Endothelial cell of umbilical vein (primary cell): ENCODE data around the gene FBXO24. TPM values are rescaled to one million over a fixed set of nuclear protein-coding genes. Genes with fewer than 3 reads are reported as not detected.

Experiments
- BruUV-seq: library from RNA; stranded (reverse); fragments of 400-500 nt; replicated peaks from 2 replicates; lab custom pipeline; 2021; lab: Mats Ljungman, UMichigan
- CTCF ChIA-PET: fragments of 300-600, 350-600 bp; sonication (Branson Sonifier 250); formaldehyde crosslinking; loops from one replicate; lab custom pipeline; 2021; ENCODE audit warnings: antibody characterized with exemption, inconsistent platforms; lab: Charles Lee
- POLR2A ChIA-PET: fragments of 300-600, 350-600 bp; sonication (Branson Sonifier 250); formaldehyde crosslinking; loops from one replicate; lab custom pipeline; 2021; ENCODE audit warnings: antibody characterized with exemption, inconsistent platforms; lab: Charles Lee
- DNase-seq: peaks from one replicate; pipeline ENCODE4 v3.0.0-alpha.2; 2011; ENCODE audit warnings: low read depth, low spot score
- FAIRE-seq: peaks from 2 replicates; lab custom pipeline; 2011; peaks lifted over from hg19 to GRCh38; lab: Jason Lieb, UNC
- H2AFZ ChIP-seq: 2 replicates; pipeline ENCODE4 v1.6.0; 2012; ENCODE audit warnings: low read depth, low read length, control low read depth, inconsistent platforms
- H3K27ac ChIP-seq: 2 replicates; pipeline ENCODE4 v1.5.1; 2011; ENCODE audit warnings: low read depth, mild to moderate bottlenecking, control low read depth, low read length, moderate library complexity; ENCODE audit not compliant: insufficient read depth
- H3K27me3 ChIP-seq, 2 experiments: 2 replicates each; pipeline versions ENCODE4 v1.6.0 to v1.6.1; 2011; ENCODE audit warnings: low read length in 2 of 2, mixed read lengths in 1 of 2; ENCODE audit not compliant: control insufficient read depth in 2 of 2, insufficient read depth in 2 of 2
- H3K36me3 ChIP-seq, 2 experiments: 2 replicates in 1 of 2; 3 replicates in 1 of 2; pipeline ENCODE4 v1.5.1; 2011; ENCODE audit warnings: low read length in 2 of 2, mild to moderate bottlenecking in 1 of 2, moderate library complexity in 1 of 2; ENCODE audit not compliant: control insufficient read depth in 2 of 2, insufficient read depth in 2 of 2; ENCODE audit errors: extremely low read depth in 1 of 2
- H3K4me1 ChIP-seq: 3 replicates; pipeline ENCODE4 v1.5.1; 2011; ENCODE audit warnings: mild to moderate bottlenecking, low read length; ENCODE audit not compliant: control insufficient read depth, insufficient read depth; ENCODE audit errors: extremely low read depth
- H3K4me2 ChIP-seq: 2 replicates; pipeline ENCODE4 v1.6.1; 2011; ENCODE audit warnings: low read length, control low read depth, mixed read lengths; ENCODE audit not compliant: insufficient read depth
- H3K4me3 ChIP-seq, 3 experiments: fragments of 200-600 bp in 1 of 3; sonication (generic), shearing (Covaris generic) in 1 of 3; replicated peaks in 1 of 3; 2 replicates each; pipeline ENCODE4 v1.5.1; 2011 to 2016; ENCODE audit warnings: control low read depth in 3 of 3, low read length in 3 of 3, mild to moderate bottlenecking in 2 of 3, inconsistent platforms in 1 of 3, low read depth in 1 of 3, moderate library complexity in 1 of 3; ENCODE audit not compliant: insufficient read depth in 1 of 3
- H3K79me2 ChIP-seq: 2 replicates; pipeline ENCODE4 v1.6.0; 2012; ENCODE audit warnings: low read length, inconsistent platforms; ENCODE audit not compliant: control insufficient read depth, insufficient read depth
- H3K9ac ChIP-seq: replicated peaks from 2 replicates; pipeline ENCODE3; 2011; ENCODE audit warnings: low read length, control low read depth; ENCODE audit not compliant: insufficient read depth; ENCODE audit errors: extremely low read depth
- H3K9me1 ChIP-seq: replicated peaks from 3 replicates; pipeline ENCODE4 v1.6.0; 2011; ENCODE audit warnings: mild to moderate bottlenecking, low read length; ENCODE audit not compliant: control insufficient read depth, insufficient read depth; ENCODE audit errors: extremely low read depth
- H3K9me3 ChIP-seq: replicated peaks from 2 replicates; pipeline ENCODE4 v1.5.1; 2012; ENCODE audit warnings: low read length, inconsistent platforms; ENCODE audit not compliant: control insufficient read depth, insufficient read depth
- H4K20me1 ChIP-seq: replicated peaks from 2 replicates; pipeline ENCODE3; 2011; ENCODE audit warnings: mild to moderate bottlenecking, low read length; ENCODE audit not compliant: control insufficient read depth, insufficient read depth; ENCODE audit errors: extremely low read depth
- CTCF ChIP-seq, 2 donors: IDR thresholded peaks; 1 replicate in 1 of 2; 2 replicates in 1 of 2; pipeline ENCODE4 v1.5.1; 2011; ENCODE audit warnings: low read length in 2 of 2, mild to moderate bottlenecking in 2 of 2, moderate library complexity in 2 of 2, control low read depth in 1 of 2, inconsistent platforms in 1 of 2, low read depth in 1 of 2; ENCODE audit not compliant: insufficient read depth in 1 of 2; ENCODE audit errors: extremely low read depth in 1 of 2
- EZH2 ChIP-seq: IDR thresholded peaks from 2 replicates; pipeline ENCODE4 v1.6.1; 2012; ENCODE audit warnings: borderline replicate concordance, low read depth, mild to moderate bottlenecking, moderate library complexity, low read length, inconsistent platforms; ENCODE audit not compliant: severe bottlenecking
- MAX ChIP-seq: IDR thresholded peaks from 2 replicates; pipeline ENCODE4 v1.6.1; 2011; ENCODE audit not compliant: insufficient read depth, insufficient read length
- POLR2A ChIP-seq: IDR thresholded peaks from 2 replicates; pipeline ENCODE4 v1.6.1; 2012; ENCODE audit warnings: low read depth, mild to moderate bottlenecking, control low read depth, low read length
- dilution Hi-C: fragments of 300-500 bp; cut with MboI; formaldehyde crosslinking; loops from one replicate; pipeline ENCODE4 v1.15.0; 2019; ENCODE audit warnings: low sequenced_read_pairs; ENCODE audit not compliant: extremely low pct_ligation_motif_present
- intact Hi-C: fragments of 100-400 bp; cut with micrococcal nuclease; formaldehyde crosslinking; loops from one replicate; pipeline ENCODE4 v1.10.0; 2022
- polyA plus RNA-seq, 4 experiments: library from polyadenylated mRNA; depleted of rRNA in 3 of 4; stranded (reverse) in 3 of 4; unstranded in 1 of 4; fragments of >200 nt; gene quantifications; 2 replicates each; pipeline versions ENCODE4 v1.2.1 to v1.2.3, GENCODE V29; 2011 to 2012; ENCODE audit warnings: missing spikeins in 1 of 4
- total RNA-seq: library from RNA; stranded (reverse); gene quantifications from 2 replicates; pipeline ENCODE4 v1.2.3, GENCODE V29; 2021

The FBXO24 gene
- total and polyA plus RNA-seq, 2 donors (not counting 3 experiments of a cell fraction or from before 2014, with no cell fraction given), result 0.37 to 0.38 TPM

- ChIA-PET CTCF (interaction anchor here (0.6 to 3.0 kb wide), 15 partner anchors 12 to 163 kb away, joined by 3 to 21 read pairs (median 4); partner anchors contain the start of genes ACTL6B, FBXO24, GNB2 and MOSPD3), POLR2A (interaction anchor here (0.6 kb wide), 1 partner anchor 163 kb away, joined by 4 read pairs; no protein-coding TSS in a partner anchor)
- no peaks in the 10 kb centered on the region for H3K79me2 ChIP-seq
- H3K9ac ChIP-seq, result peak overlapping the region; percentile 6
- no peaks in the 10 kb centered on the region for H3K9me3 ChIP-seq
- intact Hi-C loops (loop anchor here (1.0 kb wide), 1 partner anchor 40 kb away; the partner anchor contains the start of gene GNB2), dilution Hi-C loops (no loop called here)
- H3K4me2 ChIP-seq, result peak overlapping the region; percentile 79
- peaks cover 2 to 7% of the 10 kb centered on the region in 2 experiments for H3K27me3 ChIP-seq
- peaks cover 5% of the 10 kb centered on the region for H3K4me1 ChIP-seq
- no peaks in the 10 kb centered on the region for H3K36me3 ChIP-seq
- peak overlapping the region; percentile 94 for H2AFZ ChIP-seq
- no peak overlapping the region for H3K27ac ChIP-seq
- no peaks in the 10 kb centered on the region for H4K20me1 ChIP-seq
- no peaks in the 10 kb centered on the region for H3K9me1 ChIP-seq
- DNase-seq, result no peak
- no TSS peak for BruUV-seq
- H3K4me3 ChIP-seq, result peak overlapping the region; percentile 16 to 34 (median 27)
- peak; percentile 31 for TF ChIP-seq MAX
- peak; percentile 57 for TF ChIP-seq EZH2
- TF ChIP-seq POLR2A, result no peak
- peak; percentile 35 to 56 for TF ChIP-seq CTCF (IDR thresholded peaks at IDR 0.05; ENCODE audit: extremely low read depth in 1 of 2, insufficient read depth in 1 of 2, low read depth in 1 of 2, low read length in 2 of 2)
- peak; percentile 43 for FAIRE-seq
These were observed 47.0 kb downstream of the FBXO24 start for GRCh38 chr7:100632951-100633717.
